ENCODE results near the gene FHOD3.

Gene FHOD3

GRCh38 chr18:36323421-36323820 lies 25.9 kb downstream of the FHOD3 start:
- no peak for DNase-seq

- DNase-seq: no peak
These were observed 28.3 kb downstream of the FHOD3 start for GRCh38 chr18:36325846-36326245.

GRCh38 chr18:36326771-36327170 lies 29.3 kb downstream of the FHOD3 start:
- no peak for DNase-seq

- no peak for DNase-seq
These were observed 30.1 kb downstream of the FHOD3 start for GRCh38 chr18:36327352-36328316.

GRCh38 chr18:36328385-36328858 lies 30.9 kb downstream of the FHOD3 start:
- DNase-seq: no peak

- no peak for DNase-seq
These were observed 31.4 kb downstream of the FHOD3 start for GRCh38 chr18:36328916-36329315.

GRCh38 chr18:36329684-36330434 lies 32.3 kb downstream of the FHOD3 start:
- DNase-seq: no peak

- no peak for DNase-seq
These were observed 33.0 kb downstream of the FHOD3 start for GRCh38 chr18:36330435-36331052.

GRCh38 chr18:36331521-36331971 lies 34.0 kb downstream of the FHOD3 start:
- no peak for DNase-seq

- no peak for DNase-seq
These were observed 35.9 kb downstream of the FHOD3 start for GRCh38 chr18:36333414-36333813.

- no peak for DNase-seq
These were observed 37.3 kb downstream of the FHOD3 start for GRCh38 chr18:36334798-36335197.

GRCh38 chr18:36335476-36336279 lies 38.2 kb downstream of the FHOD3 start:
- DNase-seq: no peak

GRCh38 chr18:36337679-36338402 lies 40.3 kb downstream of the FHOD3 start:
- DNase-seq: no peak

GRCh38 chr18:36338403-36338933 lies 41.0 kb downstream of the FHOD3 start:
- DNase-seq: no peak

- no peak for DNase-seq
These were observed 42.7 kb downstream of the FHOD3 start for GRCh38 chr18:36340246-36340645.

GRCh38 chr18:36341944-36342343 lies 44.4 kb downstream of the FHOD3 start:
- DNase-seq: no peak

- DNase-seq: no peak
These were observed 50.8 kb downstream of the FHOD3 start for GRCh38 chr18:36348331-36348730.

- DNase-seq: no peak
These were observed 51.5 kb downstream of the FHOD3 start for GRCh38 chr18:36348971-36349417.

- DNase-seq: no peak
These were observed 52.0 kb downstream of the FHOD3 start for GRCh38 chr18:36349552-36349951.

GRCh38 chr18:36350251-36350651 lies 52.7 kb downstream of the FHOD3 start:
- DNase-seq: no peak

GRCh38 chr18:36350839-36351469 lies 53.4 kb downstream of the FHOD3 start:
- DNase-seq: no peak
